ENCODE data around the gene NCKAP5.

DNA sequence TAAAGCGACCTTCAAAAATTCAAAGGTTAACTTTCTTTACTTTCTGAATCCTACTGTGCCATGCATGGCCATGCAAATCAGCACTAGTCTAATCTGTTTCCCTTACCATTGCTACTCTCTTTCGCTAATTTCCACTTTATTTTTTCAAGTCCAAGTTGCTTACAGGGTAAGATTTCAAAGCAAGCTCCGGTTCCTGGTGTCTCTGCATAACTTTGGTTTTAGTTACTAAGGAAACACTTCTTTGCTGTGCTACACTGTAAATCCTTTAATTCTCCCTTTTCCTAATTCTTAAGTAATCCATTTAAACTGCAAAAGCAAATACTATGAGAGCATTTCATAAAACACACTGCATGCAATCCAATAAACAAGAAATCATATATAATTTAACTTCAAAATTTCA is 514.7 kb downstream of the NCKAP5 start:
- TF ChIP-seq EZH2 (IDR thresholded peaks at IDR 0.05; ENCODE audit: borderline replicate concordance, low read depth, low read length, severe bottlenecking): no peak
- TF ChIP-seq, protein P1, sequence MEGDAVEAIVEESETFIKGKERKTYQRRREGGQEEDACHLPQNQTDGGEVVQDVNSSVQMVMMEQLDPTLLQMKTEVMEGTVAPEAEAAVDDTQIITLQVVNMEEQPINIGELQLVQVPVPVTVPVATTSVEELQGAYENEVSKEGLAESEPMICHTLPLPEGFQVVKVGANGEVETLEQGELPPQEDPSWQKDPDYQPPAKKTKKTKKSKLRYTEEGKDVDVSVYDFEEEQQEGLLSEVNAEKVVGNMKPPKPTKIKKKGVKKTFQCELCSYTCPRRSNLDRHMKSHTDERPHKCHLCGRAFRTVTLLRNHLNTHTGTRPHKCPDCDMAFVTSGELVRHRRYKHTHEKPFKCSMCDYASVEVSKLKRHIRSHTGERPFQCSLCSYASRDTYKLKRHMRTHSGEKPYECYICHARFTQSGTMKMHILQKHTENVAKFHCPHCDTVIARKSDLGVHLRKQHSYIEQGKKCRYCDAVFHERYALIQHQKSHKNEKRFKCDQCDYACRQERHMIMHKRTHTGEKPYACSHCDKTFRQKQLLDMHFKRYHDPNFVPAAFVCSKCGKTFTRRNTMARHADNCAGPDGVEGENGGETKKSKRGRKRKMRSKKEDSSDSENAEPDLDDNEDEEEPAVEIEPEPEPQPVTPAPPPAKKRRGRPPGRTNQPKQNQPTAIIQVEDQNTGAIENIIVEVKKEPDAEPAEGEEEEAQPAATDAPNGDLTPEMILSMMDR (IDR thresholded peaks at IDR 0.05; ENCODE audit: borderline replicate concordance, extremely low read depth, low read length, poor library complexity, severe bottlenecking): no peak

Measured in DND-41 (cell line).